HepG2 (cell line): ENCODE measurements around the gene CA10. TPM values are rescaled to one million over a fixed set of nuclear protein-coding genes. Genes with fewer than 3 reads are reported as not detected.

ENCODE experiments used
- ATAC-seq: fragments of 200-7000 bp; cut with Tn5 transposase; 3 replicates; pipeline ENCODE4 v1.9.1; 2020; ENCODE audit warnings: mild to moderate bottlenecking, moderate library complexity
- BruUV-seq: library from RNA; stranded (reverse); fragments of 400-500 nt; replicated peaks from 2 replicates; lab custom pipeline; 2021; lab: Mats Ljungman, UMichigan
- CTCF ChIA-PET: fragments of 300-600 bp; formaldehyde crosslinking; extraction: SDS; loops from one replicate; lab custom pipeline; 2021; ENCODE audit warnings: low total read pairs, inconsistent platforms, low intra/inter-chr PET ratio; lab: Yijun Ruan, JAX
- POLR2A ChIA-PET: fragments of 350-600 bp; sonication (Branson Sonifier 250); formaldehyde crosslinking; loops from one replicate; lab custom pipeline; 2020; ENCODE audit warnings: antibody characterized with exemption, inconsistent platforms; lab: Yijun Ruan, JAX
- DNase-seq: peaks from one replicate; pipeline ENCODE4 v3.0.0-alpha.2; 2015; ENCODE audit warnings: low spot score
- FAIRE-seq: peaks from 3 replicates; lab custom pipeline; 2011; peaks lifted over from hg19 to GRCh38; lab: Jason Lieb, UNC
- H2AFZ ChIP-seq: one replicate; pipeline ENCODE4 v1.6.1; 2011; ENCODE audit warnings: low read length, inconsistent platforms
- H3K27ac ChIP-seq: fragments of 300-600 bp; 3 replicates; pipeline ENCODE4 v1.8.0; 2011; ENCODE audit warnings: mixed run types, mild to moderate bottlenecking, mixed read lengths, low read length, inconsistent platforms; ENCODE audit not compliant: insufficient read depth; ENCODE audit errors: extremely low read length
- H3K27me3 ChIP-seq, 2 experiments: fragments of 200-600 bp in 1 of 2; 2 replicates in 1 of 2; 3 replicates in 1 of 2; pipeline versions ENCODE4 v1.6.0 to v1.8.0; 2011; ENCODE audit warnings: low read length in 2 of 2, mild to moderate bottlenecking in 2 of 2, moderate library complexity in 2 of 2, inconsistent platforms in 1 of 2; ENCODE audit not compliant: insufficient read depth in 2 of 2, control insufficient read depth in 1 of 2
- H3K36me3 ChIP-seq, 2 experiments: fragments of 200-600 bp in 1 of 2; replicated peaks in 1 of 2; 2 replicates in 1 of 2; 3 replicates in 1 of 2; pipeline versions ENCODE4 v1.5.1 to v1.8.0; 2011; ENCODE audit warnings: low read length in 2 of 2, inconsistent platforms in 1 of 2; ENCODE audit not compliant: insufficient read depth in 2 of 2, control insufficient read depth in 1 of 2
- H3K4me1 ChIP-seq: 2 replicates; pipeline ENCODE4 v1.5.1; 2012; ENCODE audit warnings: low read length, inconsistent platforms; ENCODE audit not compliant: insufficient read depth
- H3K4me2 ChIP-seq: 2 replicates; pipeline ENCODE4 v1.6.0; 2011; ENCODE audit warnings: low read depth, low read length, inconsistent platforms
- H3K4me3 ChIP-seq, 3 experiments: fragments of 200-600 bp in 1 of 3; sonication (generic), shearing (Covaris generic) in 1 of 3; replicated peaks in 1 of 3; 2 replicates each; pipeline ENCODE4 v1.5.1; 2011 to 2016; ENCODE audit warnings: low read length in 3 of 3, inconsistent platforms in 2 of 3, low read depth in 2 of 3, mild to moderate bottlenecking in 2 of 3, control low read depth in 1 of 3, mixed read lengths in 1 of 3; ENCODE audit not compliant: insufficient read depth in 1 of 3
- H3K79me2 ChIP-seq: one replicate; pipeline ENCODE4 v1.6.1; 2011; ENCODE audit warnings: low read length, inconsistent platforms; ENCODE audit not compliant: insufficient read depth
- H3K9ac ChIP-seq: 2 replicates; pipeline ENCODE4 v1.6.0; 2011; ENCODE audit warnings: mild to moderate bottlenecking, low read depth, low read length, inconsistent platforms; ENCODE audit not compliant: insufficient read depth
- H3K9me3 ChIP-seq: 2 replicates; pipeline ENCODE4 v1.5.1; 2012; ENCODE audit warnings: mild to moderate bottlenecking, low read length
- H4K20me1 ChIP-seq: 2 replicates; pipeline ENCODE4 v1.6.0; 2011; ENCODE audit warnings: inconsistent platforms, mild to moderate bottlenecking, low read length, moderate library complexity; ENCODE audit not compliant: insufficient read depth
- ATF7 ChIP-seq, 2 experiments: fragments of 450-650 bp in 1 of 2; sonication (generic) in 1 of 2; formaldehyde crosslinking in 1 of 2; IDR thresholded peaks; 2 replicates each; pipeline versions ENCODE4 v1.4.0 to v1.6.1; 2016 to 2020; ENCODE audit warnings: antibody characterized with exemption in 1 of 2, mild to moderate bottlenecking in 1 of 2, missing genetic modification reagents in 1 of 2
- CREB1 ChIP-seq, 2 experiments: fragments of 450-650 bp in 1 of 2; IDR thresholded peaks; 2 replicates each; pipeline ENCODE4 v1.6.1; 2016 to 2017; ENCODE audit warnings: control low read depth in 1 of 2, mild to moderate bottlenecking in 1 of 2, missing compliant biosample characterization in 1 of 2, missing genetic modification characterization in 1 of 2
- HIC2 ChIP-seq: sonication (generic); formaldehyde crosslinking; IDR thresholded peaks from 2 replicates; pipeline ENCODE4 v1.9.0; 2022; ENCODE audit warnings: low read depth, missing genetic modification reagents
- KDM5A ChIP-seq: fragments of 200-600 bp; sonication (generic); IDR thresholded peaks from 2 replicates; pipeline ENCODE4 v1.7.0; 2018; ENCODE audit warnings: antibody characterized with exemption, mild to moderate bottlenecking, low read length, borderline replicate concordance
- MEIS1 ChIP-seq: sonication (generic); formaldehyde crosslinking; IDR thresholded peaks from 2 replicates; pipeline ENCODE4 v1.9.0; 2021; ENCODE audit warnings: mild to moderate bottlenecking, missing genetic modification reagents, moderate library complexity, borderline replicate concordance
- TCF7L2 ChIP-seq: IDR thresholded peaks from 2 replicates; pipeline ENCODE4 v1.6.1; 2011; ENCODE audit warnings: mild to moderate bottlenecking, low read depth, low read length, moderate library complexity
- ZFP41 ChIP-seq: sonication (generic); formaldehyde crosslinking; IDR thresholded peaks from 2 replicates; pipeline ENCODE4 v1.4.0; 2020; ENCODE audit warnings: mild to moderate bottlenecking, missing genetic modification reagents, borderline replicate concordance
- ZNF496 ChIP-seq: sonication (generic); formaldehyde crosslinking; IDR thresholded peaks from 2 replicates; pipeline ENCODE4 v1.8.1; 2023; ENCODE audit warnings: mild to moderate bottlenecking, moderate library complexity, missing genetic modification reagents; ENCODE audit not compliant: insufficient replicate concordance
- WGBS: methylation state at CpG from one replicate; pipeline ENCODE4 v1.1.6; 2017; ENCODE audit warnings: low lambda C conversion rate; 5-methylcytosine and 5-hydroxymethylcytosine counted together
- in situ Hi-C: cut with HindIII; loops from 2 replicates; pipeline ENCODE4 v1.10.0; 2017; ENCODE audit warnings: low pct_unique_long_range_greater_than_20kb; ENCODE audit not compliant: extremely low pct_ligation_motif_present
- intact Hi-C: fragments of 100-400 bp; cut with micrococcal nuclease; formaldehyde crosslinking; loops from one replicate; pipeline ENCODE4 v1.10.0; 2022; ENCODE audit not compliant: unreplicated experiment
- polyA plus RNA-seq, 8 experiments: library from polyadenylated mRNA; depleted of rRNA in 3 of 8; stranded (reverse) in 7 of 8; unstranded in 1 of 8; fragments of >200 nt; fragmentation: Illumina TruSeq in 4 of 8; extraction: Trizol in 4 of 8; gene quantifications; 2 replicates each; pipeline versions ENCODE4 v1.2.1 to v1.2.3, GENCODE V29; 2011 to 2016; ENCODE audit warnings: low read depth in 4 of 8, missing spikeins in 1 of 8, mixed read lengths in 1 of 8; ENCODE audit not compliant: insufficient read depth in 1 of 8
- total RNA-seq, 5 experiments: library from RNA; depleted of rRNA; stranded (reverse); fragments of >200 nt; fragmentation: Illumina TruSeq; extraction: Trizol; gene quantifications; 2 replicates each; pipeline ENCODE4 v1.2.3, GENCODE V29; 2016; ENCODE audit warnings: low read depth in 1 of 5

The CA10 gene
- total and polyA plus RNA-seq, 2 of the 13 experiments (the other 11 are each of a cell fraction or from before 2014, with no cell fraction given), result not detected

- Histone ChIP-seq H3K9ac (no peak overlapping the region), H3K27me3 (no peaks in the 10 kb centered on the region), H3K36me3 (no peaks in the 10 kb centered on the region), H4K20me1 (no peaks in the 10 kb centered on the region), H3K9me3 (no peaks in the 10 kb centered on the region), H3K4me3 (no peak overlapping the region), H3K79me2 (no peaks in the 10 kb centered on the region), H3K4me2 (no peak overlapping the region), H3K27ac (no peak overlapping the region), H3K4me1 (no peaks in the 10 kb centered on the region), H2AFZ (no peak overlapping the region)
- BruUV-seq, result no TSS peak
- in situ Hi-C loops (no loop called here), intact Hi-C loops (no loop called here)
- no peak for DNase-seq
- FAIRE-seq, result no peak
- no peak for ATAC-seq
- no peak for TF ChIP-seq CREB1 (IDR thresholded peaks at IDR 0.05)
- TF ChIP-seq CREB1 (CRISPR knock-in tag; IDR thresholded peaks at IDR 0.05), result no peak
- TF ChIP-seq KDM5A, result no peak
- TF ChIP-seq ZNF496 (CRISPR knock-in tag), result no peak
- TF ChIP-seq ZFP41 (CRISPR knock-in tag), result no peak
- TF ChIP-seq MEIS1 (CRISPR knock-in tag), result no peak
- TF ChIP-seq TCF7L2, result no peak
- TF ChIP-seq HIC2, result no peak
- TF ChIP-seq ATF7 (IDR thresholded peaks at IDR 0.05), result no peak
- TF ChIP-seq ATF7 (CRISPR knock-in tag; IDR thresholded peaks at IDR 0.05), result no peak
- CTCF ChIA-PET, result no interaction called here
- POLR2A ChIA-PET, result no interaction called here
- 49% methylated on average over 4 of the region's 4 CpGs for WGBS
These were observed 311.9 kb downstream of the CA10 start for GRCh38 chr17:51846566-51846965.
